ENCODE measurements around the gene MRPL27.

The MRPL27 gene

GRCh38 chr17:50359998-50360461, 13.0 kb downstream of the MRPL27 start:
- DNase-seq: no peak

- no peak for DNase-seq
Measured at GRCh38 chr17:50359005-50359699, 13.8 kb downstream of the MRPL27 start.

- no peak for DNase-seq
Measured at GRCh38 chr17:50358177-50358576, 14.8 kb downstream of the MRPL27 start.

- DNase-seq: no peak
Measured at GRCh38 chr17:50356892-50357510, 16.0 kb downstream of the MRPL27 start.

GRCh38 chr17:50356418-50356817, 16.6 kb downstream of the MRPL27 start:
- no peak for DNase-seq

- no peak for DNase-seq
Measured at GRCh38 chr17:50355701-50356341, 17.2 kb downstream of the MRPL27 start.

- DNase-seq: no peak
Measured at GRCh38 chr17:50355336-50355700, 17.7 kb downstream of the MRPL27 start.

GRCh38 chr17:50354776-50355175, 18.2 kb downstream of the MRPL27 start:
- DNase-seq: no peak

GRCh38 chr17:50354198-50354597, 18.8 kb downstream of the MRPL27 start:
- DNase-seq: no peak

GRCh38 chr17:50353600-50354195, 19.3 kb downstream of the MRPL27 start:
- DNase-seq: no peak

GRCh38 chr17:50352693-50353599, 20.0 kb downstream of the MRPL27 start:
- no peak for DNase-seq

GRCh38 chr17:50352072-50352692, 20.8 kb downstream of the MRPL27 start:
- no peak for DNase-seq

GRCh38 chr17:50350733-50351132, 22.3 kb downstream of the MRPL27 start:
- no peak for DNase-seq

GRCh38 chr17:50349243-50349600, 23.8 kb downstream of the MRPL27 start:
- no peak for DNase-seq

GRCh38 chr17:50348522-50349242, 24.3 kb downstream of the MRPL27 start:
- no peak for DNase-seq

- DNase-seq: no peak
Measured at GRCh38 chr17:50347894-50348291, 25.1 kb downstream of the MRPL27 start.

GRCh38 chr17:50347117-50347893, 25.7 kb downstream of the MRPL27 start:
- no peak for DNase-seq

GRCh38 chr17:50346313-50347116, 26.5 kb downstream of the MRPL27 start:
- peak; percentile 47 for DNase-seq

- DNase-seq: peak; percentile 93
Measured at GRCh38 chr17:50345432-50346312, 27.3 kb downstream of the MRPL27 start, which contains the start of gene XYLT2. Gene XYLT2, plus strand, starts transcription at chr17:50346126. Its CDS starts 15 bp downstream, at chr17:50346141.

Measured in CD4-positive, alpha-beta T cell treated with Interleukin-21 for 1 hour (primary cell).